ENCODE data around the gene KIF20A.
A peak's percentile ranks its signal among the peaks of the same experiment; 100 is the strongest.

Gene KIF20A

DNA sequence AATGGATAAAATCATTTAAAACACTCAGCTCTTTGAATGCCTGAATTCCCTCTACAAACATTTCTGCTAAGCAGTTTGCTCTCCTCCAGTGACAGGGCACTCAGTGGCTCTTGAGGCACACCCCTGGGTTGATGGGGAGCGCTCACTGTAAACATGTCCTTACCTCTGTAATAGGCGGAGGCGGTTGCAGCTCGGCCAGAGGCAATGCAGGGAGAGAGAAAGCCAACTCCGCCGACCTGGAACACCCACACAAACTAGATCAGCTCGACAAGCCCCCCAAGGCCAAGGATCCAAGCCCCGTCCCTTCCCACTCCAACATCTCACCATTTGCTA lies 33.9 kb downstream of the KIF20A start:
- peak; percentile 23 for ATAC-seq (replicated peaks)
- DNase-seq = no peak
- Mint-ChIP-seq H3K27me3 (no peaks in the 10 kb centered on the region), H3K4me3 (peak overlapping the region; percentile 99), H3K36me3 (ENCODE audit: insufficient read depth) (peaks cover 16% of the 10 kb centered on the region), H3K9me3 (no peaks in the 10 kb centered on the region), H3K27ac (peak overlapping the region; percentile 98 to 99), H3K4me1 (ENCODE audit: low read depth in 2 of 2) (peaks cover 14 to 30% of the 10 kb centered on the region in 2 donors)

DNA sequence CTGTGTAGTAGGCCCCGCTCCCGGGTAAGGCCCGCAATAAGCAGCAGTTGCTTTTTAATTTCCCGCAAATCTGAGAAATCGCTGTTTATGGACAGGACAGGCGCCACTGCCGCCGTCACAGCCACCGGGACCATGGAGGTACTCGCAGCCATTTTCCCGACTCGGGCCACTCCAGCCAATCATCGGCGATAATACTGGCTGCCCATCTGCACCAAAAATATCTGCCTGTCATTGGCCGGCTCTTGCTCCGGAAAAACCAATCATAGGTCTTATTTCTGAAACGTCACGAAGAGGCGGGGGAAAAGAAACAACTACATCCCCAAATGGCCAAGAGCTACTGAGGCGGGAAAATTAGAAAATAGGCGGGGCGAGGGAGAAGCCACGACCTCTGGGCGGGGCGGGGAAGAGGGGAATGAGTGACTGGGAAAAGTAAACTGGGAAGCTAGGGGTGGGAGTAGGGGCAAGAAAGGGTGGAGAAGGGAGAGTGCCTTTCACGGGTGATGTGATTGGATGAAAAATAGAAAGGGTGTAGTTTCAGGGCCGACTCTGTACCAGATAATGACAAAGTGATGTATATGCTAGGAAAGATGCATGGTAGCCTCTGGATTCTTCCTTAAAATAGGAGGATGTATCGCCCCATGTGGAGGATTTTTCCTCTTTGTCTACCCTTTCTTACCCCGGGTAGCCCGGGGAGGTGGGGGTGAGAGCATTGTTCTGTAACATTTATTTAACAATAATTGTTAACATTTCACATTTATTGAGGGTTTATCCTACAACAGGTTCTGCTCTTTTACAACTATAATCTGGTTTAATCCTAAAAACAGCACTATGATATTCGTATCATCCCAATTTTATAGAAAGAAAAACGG lies 34.5 kb downstream of the KIF20A start, which contains the start of gene CDC23:
Gene CDC23, minus strand, starts transcription at position 163 of the 869 bp plus-strand sequence. Its CDS starts 11 bp downstream, at position 152.
- ATAC-seq (replicated peaks) (peak; percentile 98), DNase-seq (peak; percentile 88 to 91 (median 89))
- peak within 1 kb of the TSS; percentile 98 to 99 for H3K27ac Mint-ChIP-seq
- H3K36me3 Mint-ChIP-seq (ENCODE audit: insufficient read depth) = peaks cover 12% of the 10 kb centered on the region
- H3K9me3 Mint-ChIP-seq = no peaks in the 10 kb centered on the region
- peak within 1 kb of the TSS; percentile 99 for H3K4me3 Mint-ChIP-seq
- no peaks in the 10 kb centered on the region for H3K27me3 Mint-ChIP-seq
- H3K4me1 Mint-ChIP-seq (ENCODE audit: low read depth in 2 of 2) = peaks cover 14 to 25% of the 10 kb centered on the region in 2 donors

DNA sequence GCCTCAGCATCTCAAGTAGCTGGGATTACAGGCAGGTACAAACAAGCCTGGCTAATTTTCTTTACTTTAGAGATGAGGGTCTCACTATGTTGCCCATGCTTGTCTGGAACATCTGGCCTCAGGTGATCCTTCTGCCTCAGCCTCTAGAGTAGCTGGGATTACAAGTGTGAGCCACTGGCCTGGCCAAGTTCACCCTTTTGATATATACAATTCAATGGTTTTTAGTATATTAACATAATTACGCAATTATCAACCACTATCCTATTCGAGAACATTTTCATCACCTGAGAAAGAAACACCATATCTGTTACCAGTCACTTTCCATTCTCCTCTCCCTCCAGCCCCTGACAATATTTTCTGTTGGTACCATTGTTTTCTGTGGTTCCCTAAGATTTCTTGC lies 37.9 kb downstream of the KIF20A start:
- no peak overlapping the region for H3K27ac Mint-ChIP-seq
- no peak overlapping the region for H3K4me3 Mint-ChIP-seq
- H3K27me3 Mint-ChIP-seq = peaks cover 0 to 10% of the 10 kb centered on the region in 2 donors
- no peaks in the 10 kb centered on the region for H3K9me3 Mint-ChIP-seq
- ATAC-seq (replicated peaks) = no peak
- no peak for DNase-seq
- peaks cover 12 to 16% of the 10 kb centered on the region in 2 donors for H3K4me1 Mint-ChIP-seq (ENCODE audit: low read depth in 2 of 2)
- peaks cover 9% of the 10 kb centered on the region for H3K36me3 Mint-ChIP-seq (ENCODE audit: insufficient read depth)

DNA sequence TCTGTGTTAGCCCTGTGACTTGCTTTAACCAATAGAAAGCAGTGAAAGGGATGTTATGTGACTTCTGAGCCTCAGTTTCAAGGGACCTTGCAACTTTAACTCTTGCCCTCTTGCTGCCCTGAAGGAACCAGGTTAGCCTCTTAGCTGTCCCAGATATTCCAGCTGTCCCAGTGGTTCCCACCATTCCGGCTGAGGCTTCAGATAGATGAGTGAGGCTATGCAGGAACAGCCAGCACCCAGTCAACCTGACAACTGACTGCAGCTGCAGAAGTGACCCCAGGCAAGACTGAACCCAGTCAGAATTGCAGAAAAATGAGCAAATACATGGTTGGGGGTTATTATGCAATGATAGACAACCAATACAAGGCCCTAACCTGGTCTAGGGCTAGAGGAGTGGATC lies 44.6 kb downstream of the KIF20A start:
- H3K4me3 Mint-ChIP-seq = no peak overlapping the region
- H3K9me3 Mint-ChIP-seq = no peaks in the 10 kb centered on the region
- H3K27ac Mint-ChIP-seq = no peak overlapping the region
- H3K36me3 Mint-ChIP-seq (ENCODE audit: insufficient read depth) = no peaks in the 10 kb centered on the region
- ATAC-seq (replicated peaks) (no peak), DNase-seq (no peak)
- H3K4me1 Mint-ChIP-seq (ENCODE audit: low read depth in 2 of 2) = peaks cover 5% of the 10 kb centered on the region in 2 donors
- H3K27me3 Mint-ChIP-seq = peaks cover 10 to 33% of the 10 kb centered on the region in 2 donors

DNA sequence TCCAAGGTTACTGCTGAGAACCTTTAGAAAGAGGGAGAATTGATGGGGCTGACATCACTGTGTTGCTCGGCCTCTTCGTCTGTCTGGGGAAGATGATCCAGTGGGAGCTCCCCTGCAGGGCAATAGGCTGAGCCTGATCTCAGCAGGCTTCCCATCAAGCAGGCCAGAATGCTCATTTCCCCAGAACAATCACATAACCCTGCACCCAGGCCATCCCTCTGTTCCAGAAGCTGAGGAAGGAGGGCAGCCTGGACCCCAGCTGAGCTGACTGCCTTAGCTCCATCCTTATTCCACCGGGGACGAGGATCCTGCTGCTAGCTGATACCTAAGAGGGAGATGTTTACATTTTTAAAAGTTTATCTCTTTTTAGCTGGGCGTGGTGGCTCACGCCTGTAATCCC lies 45.8 kb downstream of the KIF20A start:
- no peak overlapping the region for H3K4me3 Mint-ChIP-seq
- H3K36me3 Mint-ChIP-seq (ENCODE audit: insufficient read depth) = no peaks in the 10 kb centered on the region
- no peaks in the 10 kb centered on the region for H3K9me3 Mint-ChIP-seq
- no peak for DNase-seq
- H3K27me3 Mint-ChIP-seq = peaks cover 10 to 34% of the 10 kb centered on the region in 2 donors
- H3K27ac Mint-ChIP-seq = no peak overlapping the region
- ATAC-seq (replicated peaks) = no peak
- H3K4me1 Mint-ChIP-seq (ENCODE audit: low read depth in 2 of 2) = peaks cover 5% of the 10 kb centered on the region in 2 donors

DNA sequence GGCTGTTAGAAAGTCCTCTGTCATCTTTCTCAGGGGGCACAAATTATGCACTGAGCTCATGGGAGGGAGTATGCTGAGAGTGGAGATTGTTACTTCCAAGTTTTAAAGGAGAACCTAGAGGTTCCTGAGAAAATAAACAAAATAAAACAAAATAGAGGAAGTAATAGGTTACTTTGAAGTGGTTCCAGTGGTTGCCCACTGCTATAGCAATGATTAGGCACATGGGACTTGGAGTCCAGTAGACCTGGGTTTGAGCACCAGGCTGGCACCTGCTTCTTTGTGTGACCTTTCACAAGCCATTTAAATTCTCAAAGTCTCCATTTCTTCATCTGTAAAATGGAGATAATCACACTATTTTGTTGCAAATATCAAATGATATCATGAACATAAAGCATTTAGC lies 48.0 kb downstream of the KIF20A start:
- Mint-ChIP-seq H3K27ac (no peak overlapping the region), H3K36me3 (ENCODE audit: insufficient read depth) (no peaks in the 10 kb centered on the region)
- ATAC-seq (replicated peaks) = no peak

DNA sequence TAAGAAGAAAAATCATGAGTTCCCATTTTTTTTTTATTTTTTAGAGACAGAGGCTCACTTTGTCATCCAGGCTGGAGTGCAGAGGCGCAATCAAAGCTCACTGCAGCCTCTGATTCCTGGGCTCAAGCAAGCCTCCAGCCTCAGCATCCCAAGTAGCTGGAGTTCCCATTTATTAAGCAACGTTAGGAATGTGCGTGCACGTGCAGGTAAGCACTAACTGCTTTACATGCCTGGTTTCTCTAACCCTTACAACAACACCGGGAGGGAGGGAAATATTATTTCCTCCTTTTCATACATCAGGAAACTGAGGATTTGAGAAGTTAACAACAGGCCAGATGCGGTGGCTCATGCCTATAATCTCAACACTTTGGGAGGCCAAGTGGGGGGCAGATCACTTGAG lies 50.5 kb downstream of the KIF20A start:
- Mint-ChIP-seq H3K36me3 (ENCODE audit: insufficient read depth) (no peaks in the 10 kb centered on the region), H3K27me3 (peaks cover 10 to 35% of the 10 kb centered on the region in 2 donors), H3K27ac (no peak overlapping the region), H3K4me3 (no peak overlapping the region), H3K4me1 (ENCODE audit: low read depth in 2 of 2) (no peaks in the 10 kb centered on the region), H3K9me3 (no peaks in the 10 kb centered on the region)
- ATAC-seq (replicated peaks) (no peak), DNase-seq (no peak)

More for the DNA sequence above, 48.0 kb downstream of the KIF20A start:
- H3K4me1 Mint-ChIP-seq (ENCODE audit: low read depth in 2 of 2) = peaks cover 5% of the 10 kb centered on the region in 2 donors
- no peaks in the 10 kb centered on the region for H3K9me3 Mint-ChIP-seq
- no peak for DNase-seq
- H3K27me3 Mint-ChIP-seq = peaks cover 20 to 51% of the 10 kb centered on the region in 2 donors
- H3K4me3 Mint-ChIP-seq = no peak overlapping the region

DNA sequence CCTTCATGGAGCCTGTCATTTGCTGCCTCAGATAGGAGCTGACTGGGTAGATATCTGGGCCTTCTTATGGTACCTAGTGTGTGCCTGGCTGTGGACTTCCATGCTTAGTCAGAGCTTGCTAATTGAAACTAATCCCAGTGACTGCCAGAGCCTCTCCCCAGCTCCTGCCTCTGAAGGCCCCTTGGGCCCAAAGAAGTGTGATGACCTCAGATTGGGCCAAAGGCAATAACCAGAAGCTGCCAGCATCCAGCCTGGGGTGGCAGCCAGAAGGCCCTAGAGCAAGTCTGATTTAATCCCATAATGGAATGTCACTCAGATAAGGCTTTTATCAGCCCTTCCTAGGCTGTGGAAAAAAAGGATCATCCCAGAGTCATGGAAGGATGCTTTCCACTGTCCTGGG lies 51.3 kb downstream of the KIF20A start:
- ATAC-seq (replicated peaks) = no peak
- no peak for DNase-seq
- H3K9me3 Mint-ChIP-seq = no peaks in the 10 kb centered on the region
- peaks cover 15 to 36% of the 10 kb centered on the region in 2 donors for H3K27me3 Mint-ChIP-seq
- H3K4me3 Mint-ChIP-seq = no peak overlapping the region
- no peaks in the 10 kb centered on the region for H3K36me3 Mint-ChIP-seq (ENCODE audit: insufficient read depth)
- no peak overlapping the region for H3K27ac Mint-ChIP-seq
- H3K4me1 Mint-ChIP-seq (ENCODE audit: low read depth in 2 of 2) = peaks cover 0 to 3% of the 10 kb centered on the region in 2 donors

DNA sequence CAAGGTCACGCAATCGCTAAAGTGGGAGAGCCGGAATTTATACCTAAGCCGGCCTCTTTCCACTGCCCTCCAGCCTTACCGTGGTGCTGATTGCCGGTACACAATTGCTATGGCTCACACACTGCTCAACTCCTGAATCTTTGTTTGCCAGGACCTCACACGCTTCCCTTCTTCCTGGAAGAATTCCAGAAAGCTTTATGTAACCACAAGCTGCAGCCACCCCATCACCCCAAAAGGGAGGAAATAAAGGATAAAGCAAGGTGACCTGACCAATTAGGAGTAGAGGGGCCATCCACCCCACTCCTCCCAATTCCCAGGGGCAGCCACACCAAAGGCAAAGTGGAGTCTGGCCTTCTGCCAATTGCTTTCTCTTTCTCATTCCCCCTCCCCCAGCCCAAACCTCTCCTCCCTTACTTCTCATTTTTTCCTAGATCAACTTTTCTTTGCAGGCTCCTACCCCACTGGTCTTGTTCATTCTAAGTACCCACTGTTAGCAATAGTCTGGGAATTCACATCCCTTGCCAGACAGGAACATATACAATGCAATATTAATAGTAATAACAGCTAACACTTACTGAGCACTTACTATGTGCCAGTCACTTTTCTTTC lies 52.2 kb downstream of the KIF20A start:
- Mint-ChIP-seq H3K36me3 (ENCODE audit: insufficient read depth) (no peaks in the 10 kb centered on the region), H3K4me1 (ENCODE audit: low read depth in 2 of 2) (peaks cover 0 to 3% of the 10 kb centered on the region in 2 donors), H3K9me3 (no peaks in the 10 kb centered on the region), H3K27ac (no peak overlapping the region), H3K27me3 (peaks cover 15 to 38% of the 10 kb centered on the region in 2 donors), H3K4me3 (no peak overlapping the region)
- no peak for DNase-seq
- ATAC-seq (replicated peaks) = no peak

DNA sequence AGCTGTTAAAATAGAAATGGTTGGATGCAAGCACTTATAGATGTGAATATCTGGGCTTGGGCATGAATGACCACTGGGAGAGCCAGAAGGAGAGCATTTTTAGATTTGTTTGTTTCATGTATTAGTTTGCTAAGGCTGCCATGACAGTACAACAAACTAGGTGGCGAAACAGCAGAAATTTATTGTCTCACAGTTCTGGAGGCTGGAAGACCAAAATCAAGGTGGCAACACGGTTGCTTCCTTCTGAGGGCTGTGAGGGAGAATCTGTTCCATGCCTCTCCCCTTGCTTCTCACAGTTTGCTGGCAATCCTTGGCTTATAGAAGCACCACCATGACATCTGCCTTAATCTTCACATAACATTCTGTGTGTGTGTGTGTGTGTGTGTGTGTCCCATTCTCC lies 54.4 kb downstream of the KIF20A start:
- Mint-ChIP-seq H3K9me3 (no peaks in the 10 kb centered on the region), H3K27ac (no peak overlapping the region), H3K36me3 (ENCODE audit: insufficient read depth) (no peaks in the 10 kb centered on the region), H3K27me3 (peaks cover 15 to 38% of the 10 kb centered on the region in 2 donors), H3K4me3 (no peak overlapping the region), H3K4me1 (ENCODE audit: low read depth in 2 of 2) (peaks cover 0 to 3% of the 10 kb centered on the region in 2 donors)
- ATAC-seq (replicated peaks) (no peak), DNase-seq (no peak)

DNA sequence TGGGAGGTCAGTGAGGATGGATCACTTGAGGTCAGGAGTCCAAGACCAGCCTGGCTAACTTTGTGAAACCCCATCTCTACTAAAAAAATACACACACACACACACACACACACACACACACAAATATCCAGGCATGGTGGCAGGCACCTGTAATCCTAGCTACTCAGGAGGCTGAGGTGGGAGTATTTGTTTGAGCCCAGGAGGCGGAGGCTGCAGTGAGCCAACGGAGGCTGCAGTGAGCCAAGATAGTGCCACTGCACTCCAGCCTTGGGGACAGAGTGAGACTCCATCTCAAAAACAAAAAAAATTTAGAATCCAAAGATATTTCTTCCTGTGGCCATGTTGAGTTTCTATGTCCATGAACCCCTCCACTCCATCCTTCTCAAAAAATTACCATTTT lies 55.7 kb downstream of the KIF20A start:
- Mint-ChIP-seq H3K27me3 (peaks cover 26 to 40% of the 10 kb centered on the region in 2 donors), H3K4me3 (no peak overlapping the region), H3K36me3 (ENCODE audit: insufficient read depth) (no peaks in the 10 kb centered on the region), H3K4me1 (ENCODE audit: low read depth in 2 of 2) (peaks cover 0 to 3% of the 10 kb centered on the region in 2 donors), H3K9me3 (no peaks in the 10 kb centered on the region), H3K27ac (no peak overlapping the region)
- DNase-seq = no peak
- no peak for ATAC-seq (replicated peaks)
